Astrocyte (in vitro differentiated cells and primary cell): ENCODE data around the gene RPS6KL1.

Source experiments
- EZH2 ChIP-seq: IDR thresholded peaks from 2 replicates; pipeline ENCODE4 v1.6.1; 2012; ENCODE audit warnings: mild to moderate bottlenecking, low read length, inconsistent platforms; ENCODE audit not compliant: insufficient read depth
- TF ChIP-seq, protein P1 (sequence below): IDR thresholded peaks from 2 replicates; pipeline ENCODE4 v1.5.1; 2011; ENCODE audit warnings: low read depth, mild to moderate bottlenecking, inconsistent platforms, low read length, moderate library complexity; ENCODE audit not compliant: insufficient read depth

DNA sequence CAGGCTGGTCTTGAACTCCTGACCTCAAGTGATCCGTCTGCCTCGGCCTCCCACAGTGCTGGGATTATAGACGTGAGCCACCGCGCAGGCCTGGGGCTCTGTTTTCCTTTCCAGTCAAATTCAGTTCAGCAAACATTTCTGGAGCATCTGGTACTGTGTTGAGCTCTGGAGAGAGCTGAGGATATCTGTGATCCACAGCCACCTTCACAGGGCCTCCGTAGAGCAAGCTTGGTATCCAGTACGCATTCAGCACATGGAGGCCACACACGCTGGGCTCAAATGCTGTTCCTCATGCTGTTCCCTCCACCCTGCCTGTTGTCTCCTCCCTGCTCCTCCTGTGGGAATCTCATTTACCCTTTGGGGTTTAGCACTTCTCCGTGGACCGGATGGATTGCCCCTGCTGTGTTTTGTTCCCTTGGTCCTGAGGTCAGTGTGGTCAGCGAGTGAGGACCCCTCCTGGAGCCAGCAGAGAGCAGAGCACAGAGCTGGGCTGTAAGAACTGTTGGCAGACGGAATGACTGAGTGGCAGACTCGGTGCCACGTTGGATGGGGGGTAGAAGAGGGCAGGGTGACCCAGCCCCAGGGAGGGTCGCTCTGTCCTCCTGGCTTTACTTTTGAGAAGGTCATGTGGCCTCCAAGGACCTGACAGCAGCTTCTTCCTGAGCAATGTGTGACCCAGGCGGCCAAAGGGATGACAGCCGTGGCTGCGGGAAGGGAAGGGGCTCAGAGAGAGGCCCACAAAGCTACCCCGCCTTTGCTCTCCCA lies 891 bp downstream of the RPS6KL1 start:
- TF ChIP-seq, protein P1, sequence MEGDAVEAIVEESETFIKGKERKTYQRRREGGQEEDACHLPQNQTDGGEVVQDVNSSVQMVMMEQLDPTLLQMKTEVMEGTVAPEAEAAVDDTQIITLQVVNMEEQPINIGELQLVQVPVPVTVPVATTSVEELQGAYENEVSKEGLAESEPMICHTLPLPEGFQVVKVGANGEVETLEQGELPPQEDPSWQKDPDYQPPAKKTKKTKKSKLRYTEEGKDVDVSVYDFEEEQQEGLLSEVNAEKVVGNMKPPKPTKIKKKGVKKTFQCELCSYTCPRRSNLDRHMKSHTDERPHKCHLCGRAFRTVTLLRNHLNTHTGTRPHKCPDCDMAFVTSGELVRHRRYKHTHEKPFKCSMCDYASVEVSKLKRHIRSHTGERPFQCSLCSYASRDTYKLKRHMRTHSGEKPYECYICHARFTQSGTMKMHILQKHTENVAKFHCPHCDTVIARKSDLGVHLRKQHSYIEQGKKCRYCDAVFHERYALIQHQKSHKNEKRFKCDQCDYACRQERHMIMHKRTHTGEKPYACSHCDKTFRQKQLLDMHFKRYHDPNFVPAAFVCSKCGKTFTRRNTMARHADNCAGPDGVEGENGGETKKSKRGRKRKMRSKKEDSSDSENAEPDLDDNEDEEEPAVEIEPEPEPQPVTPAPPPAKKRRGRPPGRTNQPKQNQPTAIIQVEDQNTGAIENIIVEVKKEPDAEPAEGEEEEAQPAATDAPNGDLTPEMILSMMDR = no peak
- no peak for TF ChIP-seq EZH2
